Stimulated activated CD8-positive, alpha-beta memory T cell treated with anti-CD3 and anti-CD28 coated beads, Interleukin-4, amount 100 ng/mL, for 1 hour (primary cell): ENCODE data around the gene CCSER1.

ENCODE experiments used
- DNase-seq, 2 donors: peaks; one replicate each; pipeline ENCODE4 v3.0.0-alpha.2; 2020; ENCODE audit warnings: low read depth in 2 of 2, low spot score in 1 of 2

The CCSER1 gene

DNA sequence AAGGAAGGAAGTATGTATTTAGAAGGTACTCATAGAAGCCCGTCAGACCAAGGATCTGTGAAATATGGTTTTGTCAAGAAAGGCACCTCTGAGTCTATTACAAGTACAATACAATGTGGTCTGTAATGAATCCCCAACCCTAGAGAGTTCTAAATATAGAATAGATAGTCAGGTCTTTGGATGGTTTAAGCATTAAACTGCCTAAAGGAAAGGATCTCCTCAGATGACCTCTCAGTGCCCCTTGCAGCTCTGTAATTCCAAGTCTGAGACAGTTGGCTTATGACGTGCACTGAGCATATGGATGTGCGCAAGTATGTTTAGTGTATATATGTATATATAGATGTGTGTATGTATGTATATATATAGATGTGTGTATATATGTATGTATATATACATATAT is 62.0 kb downstream of the CCSER1 start:
- DNase-seq: no peak

DNA sequence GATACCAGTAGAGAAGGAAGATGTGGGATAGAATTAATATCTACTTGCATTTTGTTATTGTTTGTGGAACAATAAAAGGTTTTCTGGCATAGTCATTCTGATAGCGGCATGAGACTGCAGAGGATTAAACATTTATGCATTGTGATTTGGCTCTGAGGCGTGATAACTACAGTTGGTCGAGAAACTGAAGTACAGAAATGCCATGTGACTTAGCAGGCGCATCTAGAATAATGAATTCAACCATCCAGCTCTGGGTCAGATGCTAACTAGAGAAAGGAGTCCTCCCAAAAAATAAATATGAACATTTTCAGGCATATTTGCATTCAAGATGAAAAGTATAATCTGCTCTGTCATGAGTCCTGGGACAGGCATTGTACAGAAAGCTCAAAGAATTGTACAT is 62.8 kb downstream of the CCSER1 start:
- no peak for DNase-seq

DNA sequence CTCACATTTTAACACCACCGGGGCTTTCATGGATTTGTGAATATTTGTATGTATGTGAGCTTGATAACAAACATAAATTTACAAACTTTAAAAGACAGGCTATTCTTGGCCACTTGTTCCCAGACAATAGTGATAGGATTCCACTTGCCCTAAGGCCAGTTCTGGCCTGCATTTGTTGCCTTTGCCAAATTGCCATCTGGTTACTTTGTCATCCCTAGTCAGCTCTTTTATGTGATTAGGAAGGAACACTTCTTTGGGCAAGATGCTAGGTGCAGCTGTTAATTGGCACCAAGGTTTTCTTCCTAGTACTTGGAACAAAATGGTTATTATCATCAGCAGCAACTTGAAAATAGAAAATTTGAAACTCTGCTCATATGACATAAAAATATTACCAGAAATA is 63.3 kb downstream of the CCSER1 start:
- no peak for DNase-seq

DNA sequence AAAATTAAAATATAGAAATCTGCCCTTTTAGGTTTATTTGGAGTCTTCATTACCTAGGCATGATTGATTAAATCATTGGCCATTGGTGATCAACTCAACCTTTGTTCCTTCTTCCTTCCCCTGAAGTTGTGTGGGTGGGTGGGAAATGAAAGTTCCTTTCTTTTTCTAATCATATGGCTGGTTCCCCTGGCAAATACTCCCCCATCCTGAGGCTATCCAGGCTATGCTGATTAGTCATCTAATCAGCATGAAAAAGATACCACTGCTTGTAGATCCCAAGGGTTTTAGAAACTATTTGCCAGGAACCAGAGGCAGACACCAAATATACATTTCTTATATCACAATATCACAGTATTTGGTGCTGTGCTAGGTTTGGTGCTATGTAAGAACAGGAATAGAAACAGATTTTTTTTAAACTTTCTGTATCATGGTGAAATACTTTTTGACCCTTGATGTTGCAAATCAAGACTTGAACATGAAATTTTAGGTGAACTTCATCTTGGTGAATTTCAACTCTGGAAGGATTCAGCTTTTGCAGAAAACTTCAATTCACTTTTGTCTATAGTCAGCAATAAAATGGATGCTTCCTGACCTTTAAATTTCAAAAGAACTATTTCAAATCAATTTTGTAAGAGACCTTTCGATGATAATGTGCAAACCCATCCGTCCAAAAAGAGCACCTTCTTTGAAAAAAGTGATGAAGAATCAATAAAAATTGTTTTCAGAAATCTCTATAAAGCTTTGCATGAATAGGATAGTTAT is 71.1 kb downstream of the CCSER1 start:
- DNase-seq: no peak

DNA sequence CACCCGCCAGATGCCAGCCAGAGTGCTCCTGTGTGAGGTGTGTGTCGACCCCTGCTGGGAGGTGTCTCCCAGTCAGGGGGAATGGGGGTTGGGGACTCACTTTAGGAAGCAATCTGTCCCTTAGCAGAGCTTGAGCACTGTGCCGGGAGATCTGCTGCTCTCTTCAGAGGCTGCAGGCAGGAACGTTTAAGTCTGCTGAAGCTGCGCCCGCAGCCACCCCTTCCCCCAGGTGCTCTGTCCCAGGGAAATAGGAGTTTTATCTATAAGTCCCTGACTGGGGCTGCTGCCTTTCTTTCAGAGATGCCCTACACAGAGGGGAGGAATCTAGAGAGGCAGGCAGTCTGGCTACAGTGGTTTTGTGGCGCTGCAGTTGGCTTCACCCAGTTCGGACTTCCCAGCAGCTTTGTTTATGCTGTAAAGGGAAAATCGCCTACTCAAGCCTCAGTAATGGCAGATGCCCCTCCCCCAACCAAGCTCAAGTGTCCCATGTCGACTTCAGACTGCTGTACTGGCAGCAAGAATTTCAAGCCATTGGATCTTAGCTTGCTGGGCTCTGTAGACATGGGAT is 80.8 kb downstream of the CCSER1 start:
- DNase-seq: no peak

DNA sequence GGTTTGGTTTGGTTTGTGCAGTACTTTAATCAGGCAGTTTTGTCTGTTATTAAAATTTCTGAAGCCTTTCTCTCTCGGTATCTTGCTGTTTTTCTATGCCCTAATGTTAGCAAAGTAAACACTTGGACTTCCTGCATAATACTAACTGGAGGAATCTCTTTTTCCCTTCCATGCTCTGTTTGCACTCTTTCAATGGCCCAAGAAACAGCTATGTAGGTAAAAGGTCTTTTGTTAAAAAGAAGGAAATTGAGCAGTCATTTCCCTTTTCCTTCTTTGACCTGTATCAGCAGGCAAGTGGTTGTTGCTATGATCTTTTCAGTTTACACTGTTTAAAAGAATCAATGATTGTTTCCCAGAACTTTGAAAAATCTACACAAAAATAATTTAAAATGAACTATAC is 82.7 kb downstream of the CCSER1 start:
- no peak for DNase-seq

DNA sequence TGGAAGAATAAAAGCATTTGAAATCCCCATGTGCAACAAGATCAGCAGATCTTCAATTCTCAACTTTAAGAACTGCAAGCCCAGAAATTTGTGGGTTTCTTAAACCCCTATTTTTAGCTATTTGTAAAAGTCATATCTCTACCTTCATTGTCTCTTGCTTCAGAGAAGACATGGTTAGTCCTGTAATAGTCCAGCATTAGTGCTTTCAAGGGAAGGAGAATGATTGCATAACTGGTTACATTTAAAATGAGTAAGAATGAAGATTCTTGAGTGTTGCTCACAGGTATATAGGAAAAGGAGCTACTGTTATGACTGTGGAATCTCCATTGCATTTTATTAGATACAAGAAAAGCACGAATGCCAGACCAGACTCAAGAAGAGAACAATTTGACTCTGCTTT is 84.0 kb downstream of the CCSER1 start:
- DNase-seq: no peak

DNA sequence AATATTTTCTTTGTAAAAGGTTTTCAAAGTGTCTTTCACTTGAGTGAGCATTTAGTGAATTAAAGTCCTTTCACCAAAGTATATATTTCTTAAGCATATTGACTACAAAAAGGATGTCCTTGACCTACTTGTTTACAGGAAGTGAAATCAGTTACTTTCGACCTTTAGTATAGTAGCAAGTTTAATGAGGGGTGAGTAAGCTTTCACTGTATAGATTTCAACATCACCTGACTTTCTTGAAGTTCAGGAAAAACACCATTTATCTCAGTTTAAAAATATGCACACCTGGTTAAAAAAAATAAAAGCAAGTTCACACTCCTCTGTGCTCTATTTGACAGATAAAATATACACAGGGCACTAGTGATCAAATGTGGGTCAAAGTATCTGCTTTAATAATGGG is 88.1 kb downstream of the CCSER1 start:
- no peak for DNase-seq

DNA sequence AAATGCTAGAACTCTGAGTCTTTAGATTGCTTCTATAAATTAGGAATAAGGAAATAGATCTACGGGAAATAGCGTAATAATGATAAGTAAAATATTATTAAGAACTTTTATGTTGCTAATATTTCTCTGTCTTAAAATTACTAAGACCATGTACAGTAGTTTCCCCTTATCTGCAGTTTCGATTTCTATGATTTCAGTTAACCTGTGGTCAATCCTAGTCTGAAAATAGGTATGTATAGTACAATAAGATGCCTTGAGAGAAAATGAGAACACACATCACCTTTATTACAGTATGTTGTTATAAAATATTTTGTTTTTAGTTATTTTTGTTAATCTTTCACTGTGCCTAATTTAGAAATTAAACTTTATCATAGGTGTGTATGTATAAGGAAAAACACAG is 92.6 kb downstream of the CCSER1 start:
- DNase-seq: no peak

DNA sequence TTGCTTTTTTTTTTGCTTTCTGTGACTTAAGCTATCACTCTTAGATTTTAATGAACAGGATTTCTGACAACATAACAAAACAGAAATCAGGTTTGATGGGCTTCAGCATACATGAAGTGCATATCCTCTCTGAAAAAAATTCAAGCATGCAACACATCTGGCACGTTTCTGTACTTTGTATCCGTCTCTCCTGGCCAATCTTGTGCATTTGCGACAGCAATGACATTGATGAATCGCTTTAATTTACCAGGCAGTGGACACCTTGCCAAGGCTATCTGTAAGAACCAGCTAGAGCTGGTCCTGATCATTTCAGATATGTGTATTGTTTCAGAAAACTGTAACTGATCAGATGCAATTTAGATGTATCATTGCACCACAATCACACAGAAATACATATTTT is 93.3 kb downstream of the CCSER1 start:
- DNase-seq: no peak

DNA sequence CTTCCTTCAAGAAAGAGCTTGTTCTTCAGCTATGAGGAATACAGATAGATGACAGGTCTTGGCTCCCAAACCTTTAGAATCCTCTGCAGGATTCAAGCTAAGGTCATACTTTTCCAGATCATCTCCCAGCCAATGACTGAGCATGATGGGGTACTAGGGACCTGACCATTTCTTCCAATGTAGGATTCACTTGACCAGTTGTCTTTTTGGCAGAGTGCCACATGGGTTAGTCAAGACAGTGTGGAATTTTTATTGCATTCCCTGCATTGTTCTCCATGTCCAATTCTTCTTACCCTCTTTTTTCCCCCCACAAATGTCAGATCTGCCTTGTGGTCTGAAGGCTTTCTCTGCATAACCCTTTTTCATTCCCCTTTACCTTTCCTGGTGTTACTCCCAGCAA is 99.5 kb downstream of the CCSER1 start:
- no peak for DNase-seq

DNA sequence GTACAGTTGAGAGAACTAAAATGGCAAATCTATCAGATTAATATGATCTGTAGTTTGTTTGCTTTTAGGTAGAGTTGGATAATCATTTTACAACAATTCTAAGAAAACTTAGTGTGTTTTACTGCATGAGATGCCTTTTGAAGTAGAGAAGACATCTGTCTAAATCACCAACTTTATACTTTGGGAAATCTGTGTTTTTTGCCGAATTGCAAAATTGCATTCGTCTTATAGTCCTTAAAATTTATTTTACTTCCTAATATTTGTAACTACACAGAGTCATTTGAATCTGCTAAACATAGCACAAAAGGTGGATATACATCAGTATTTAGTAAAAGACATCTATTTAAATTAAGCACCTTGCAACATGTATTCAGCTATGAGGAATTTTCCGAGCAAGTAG is 100.0 kb downstream of the CCSER1 start:
- DNase-seq: no peak

DNA sequence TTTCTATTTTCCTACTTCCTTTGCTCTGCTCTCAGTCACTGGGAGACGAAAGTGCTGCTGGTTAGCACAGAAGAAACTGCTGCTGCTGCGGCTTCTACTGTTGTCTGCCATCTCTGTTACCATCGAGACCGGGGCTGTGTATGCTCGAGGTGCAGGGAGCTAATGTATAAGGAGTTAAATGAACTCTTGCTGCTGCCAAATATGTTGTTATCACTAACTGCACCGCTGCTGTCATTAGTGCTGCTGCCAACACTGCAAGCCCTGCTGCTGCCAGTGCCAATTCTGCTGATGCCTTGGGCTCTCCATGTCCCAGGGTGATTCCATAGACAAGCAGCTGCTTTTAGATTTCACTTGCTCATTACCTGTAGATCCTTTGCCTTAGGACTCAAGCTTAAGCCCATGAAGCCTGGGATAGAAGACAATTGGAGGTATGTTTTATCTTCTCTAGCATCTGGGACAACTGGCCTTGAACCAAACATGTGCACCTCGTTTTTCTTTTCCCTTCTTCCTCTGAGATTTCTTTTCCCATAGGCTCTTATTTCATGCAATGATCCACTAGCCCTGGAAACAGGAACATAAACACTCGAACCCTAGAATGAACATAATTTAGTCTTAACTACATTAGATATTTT is 107.8 kb downstream of the CCSER1 start:
- no peak for DNase-seq

DNA sequence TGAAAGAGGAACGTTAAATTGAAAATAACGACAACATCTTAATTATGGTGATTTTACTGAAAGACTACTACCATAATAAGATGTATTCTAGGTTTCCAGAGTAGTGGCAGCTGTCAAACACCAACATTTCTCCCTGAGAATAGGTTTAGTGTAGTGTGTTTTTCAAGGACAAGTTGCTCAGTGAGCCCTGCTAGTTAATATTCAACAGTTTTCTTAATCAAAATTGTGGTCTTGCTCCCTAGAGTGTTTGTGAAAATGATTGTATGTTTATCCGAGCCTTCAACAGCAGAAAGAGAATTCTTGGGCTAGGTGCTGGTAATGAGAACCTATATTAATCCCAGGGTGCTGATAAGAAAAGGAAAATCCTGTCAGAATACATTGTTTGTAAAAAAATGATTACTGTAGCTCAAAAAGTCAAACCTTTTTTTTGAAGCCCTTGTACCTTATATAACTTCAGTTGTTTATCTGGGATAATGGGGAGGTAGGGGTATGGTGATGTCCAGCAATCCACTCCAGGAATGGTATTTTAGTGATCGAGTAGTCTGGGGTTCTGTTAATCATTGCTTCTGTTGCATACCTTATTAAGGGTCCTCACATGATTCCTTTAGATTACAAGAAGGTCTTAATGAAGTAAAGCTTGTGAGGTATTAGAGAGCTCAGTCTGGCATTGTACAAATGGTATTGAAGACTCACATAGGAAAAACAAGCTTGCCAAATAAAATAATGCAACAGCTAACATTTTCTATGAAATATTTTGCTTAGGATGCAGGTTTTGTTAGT is 110.7 kb downstream of the CCSER1 start:
- no peak for DNase-seq

DNA sequence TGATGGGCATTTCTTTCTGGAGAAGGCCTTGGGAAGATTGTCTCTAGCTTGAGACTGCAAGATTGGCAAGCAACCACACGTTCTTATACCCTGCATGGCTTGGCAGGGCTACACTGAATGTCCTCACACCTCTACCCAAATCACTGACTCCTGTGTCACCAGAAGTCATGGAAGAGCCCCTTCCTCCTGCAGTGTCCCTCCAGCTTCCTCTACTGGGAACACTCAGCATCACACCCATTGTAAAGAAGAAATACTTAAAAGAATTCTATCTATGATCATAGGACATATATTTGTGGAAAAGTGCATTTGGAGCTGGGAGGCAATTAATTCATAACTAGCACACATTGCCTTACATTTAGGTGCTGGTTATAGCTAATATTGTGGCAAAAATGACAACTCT is 113.1 kb downstream of the CCSER1 start:
- DNase-seq: no peak

DNA sequence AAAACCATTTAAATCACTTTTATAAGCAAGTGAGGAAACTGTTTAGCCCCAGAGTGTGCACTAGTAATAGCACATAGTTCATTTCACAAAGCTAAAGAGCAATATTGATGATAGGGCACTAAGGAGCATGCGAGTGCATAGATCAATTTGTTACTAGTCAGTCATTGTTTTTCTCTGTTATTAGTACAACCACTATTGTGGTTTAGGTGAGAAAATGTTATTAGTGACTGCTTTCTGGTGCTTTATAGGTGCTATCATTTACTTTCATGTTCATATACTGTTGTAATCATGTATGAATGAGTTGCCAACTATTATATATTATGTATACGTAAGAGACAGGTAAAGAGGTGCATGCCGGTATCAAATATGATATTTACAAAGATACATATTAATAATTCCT is 113.8 kb downstream of the CCSER1 start:
- DNase-seq: no peak

DNA sequence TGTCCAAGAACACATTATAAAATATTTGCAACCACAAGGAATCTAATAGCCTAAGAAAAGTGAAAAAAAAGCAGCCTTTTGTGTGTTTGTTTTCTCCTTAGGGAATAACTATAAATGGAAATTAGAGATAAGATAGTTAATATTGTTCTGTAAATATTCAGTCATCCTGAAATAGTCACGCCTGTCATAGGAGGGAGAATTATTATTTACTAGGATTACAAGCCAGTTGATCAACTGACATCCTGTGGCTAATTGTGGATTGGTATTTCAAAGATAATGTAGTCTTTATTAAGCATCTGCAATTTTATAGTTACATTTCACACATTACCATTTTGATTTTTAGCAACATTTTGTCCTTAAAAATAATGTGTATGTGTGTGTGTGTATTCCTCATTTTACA is 118.6 kb downstream of the CCSER1 start:
- DNase-seq: no peak

DNA sequence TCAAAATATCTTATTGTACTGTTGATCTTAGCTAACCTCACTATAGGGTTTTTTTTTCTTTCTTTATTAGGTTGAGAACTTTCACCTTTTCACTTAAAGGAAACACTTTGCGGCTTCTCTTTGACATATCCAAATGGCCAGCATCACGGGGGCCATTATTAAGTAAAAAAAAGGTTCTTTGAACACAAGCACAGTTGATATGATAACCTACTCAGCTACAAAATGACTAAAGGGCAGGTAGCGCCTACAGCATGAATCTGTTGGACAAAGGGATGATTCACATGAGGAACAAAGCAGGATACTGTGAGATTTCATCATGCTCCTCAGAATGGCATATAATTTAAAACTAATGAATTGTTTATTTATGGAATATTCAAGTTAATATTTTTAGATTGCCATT is 119.6 kb downstream of the CCSER1 start:
- no peak for DNase-seq

DNA sequence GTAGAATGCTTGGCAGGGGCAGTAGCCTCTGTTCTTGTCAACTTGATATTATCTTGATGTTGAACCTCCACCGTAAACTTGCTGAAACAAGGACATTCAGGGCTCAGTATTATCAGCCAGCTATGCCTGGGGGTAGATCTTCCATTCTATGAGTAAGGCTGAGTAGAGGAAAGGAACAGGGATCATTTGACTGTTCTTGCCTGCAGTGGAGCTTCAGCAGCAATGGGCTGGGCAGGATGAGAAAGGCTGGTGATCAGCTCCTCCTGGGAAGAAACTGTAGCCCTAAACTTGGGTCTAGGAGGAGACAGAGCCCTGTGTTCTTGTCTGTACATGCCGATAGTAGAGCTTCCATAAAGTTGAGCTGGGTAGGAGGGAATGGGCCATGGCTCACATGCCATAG is 127.2 kb downstream of the CCSER1 start:
- no peak for DNase-seq

DNA sequence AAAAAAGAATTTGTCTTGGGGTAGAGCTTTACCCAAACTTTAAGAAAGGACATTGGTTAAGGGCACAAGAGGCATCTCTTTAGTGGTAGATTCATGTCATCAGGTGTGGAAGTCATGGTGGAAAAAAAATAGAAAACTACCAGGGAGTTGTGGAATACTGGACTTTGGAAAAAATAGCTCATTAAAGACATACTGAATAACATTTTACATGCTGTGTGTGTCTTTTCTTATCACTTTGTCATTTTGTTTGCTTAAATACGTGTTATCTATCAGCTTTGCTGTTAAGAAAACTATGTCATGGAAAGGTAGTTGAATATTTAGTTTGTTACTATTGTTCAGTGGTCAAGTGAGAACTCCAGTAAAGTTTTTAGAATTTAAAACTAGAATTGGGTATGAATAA is 147.0 kb downstream of the CCSER1 start:
- DNase-seq: no peak

DNA sequence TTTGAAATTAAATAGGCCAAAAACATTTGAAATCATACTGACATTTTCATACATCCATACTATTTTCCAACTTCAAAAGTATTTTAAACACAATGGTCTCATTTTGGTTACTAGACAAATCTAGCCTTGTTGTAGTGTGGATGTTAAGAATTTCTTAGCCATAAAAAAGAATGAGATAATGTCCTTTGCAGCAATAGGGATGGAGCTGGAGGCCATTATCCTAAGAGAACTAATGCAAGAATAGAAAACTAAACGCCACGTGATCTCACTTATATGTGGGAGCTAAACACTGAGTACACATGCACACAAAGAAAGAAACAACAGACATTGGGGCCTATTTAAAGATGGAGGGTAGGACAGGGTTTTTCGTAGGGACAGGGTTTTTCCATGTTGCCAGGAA is 153.8 kb downstream of the CCSER1 start:
- DNase-seq: no peak
